GM23338 (cell line): Measurements from ENCODE around the gene GRIA1.

ENCODE experiments used
- CTCF ChIP-seq, 2 experiments: fragments of 200-600 bp in 1 of 2; sonication (generic) in 1 of 2; conservative IDR thresholded peaks; 2 replicates each; pipeline versions ENCODE4 v1.5.1 to v1.6.1; 2016 to 2017; ENCODE audit warnings: antibody characterized with exemption in 2 of 2, low read depth in 2 of 2, mild to moderate bottlenecking in 2 of 2, moderate library complexity in 1 of 2
- ETS1 ChIP-seq: IDR thresholded peaks from 2 replicates; pipeline ENCODE4 v1.6.1; 2016; ENCODE audit warnings: antibody characterized with exemption
- EZH2 ChIP-seq: fragments of 200-600 bp; sonication (generic); IDR thresholded peaks from one replicate; pipeline ENCODE4 v1.8.0; 2017; ENCODE audit warnings: antibody characterized with exemption, mild to moderate bottlenecking, low read depth; ENCODE audit not compliant: unreplicated experiment
- EZH2phosphoT487 ChIP-seq: fragments of 200-600 bp; sonication (generic); IDR thresholded peaks from one replicate; pipeline ENCODE4 v1.8.1; 2018; ENCODE audit warnings: antibody characterized with exemption; ENCODE audit not compliant: unreplicated experiment
- POLR2AphosphoS5 ChIP-seq: IDR thresholded peaks from 2 replicates; pipeline ENCODE4 v1.6.1; 2016; ENCODE audit warnings: antibody characterized with exemption, low read depth
- REST ChIP-seq: IDR thresholded peaks from one replicate; pipeline ENCODE4 v1.6.1; 2018; ENCODE audit warnings: antibody characterized with exemption; ENCODE audit not compliant: unreplicated experiment
- ZNF114 ChIP-seq: fragments of 250-450 bp; sonication (Bioruptor Pico); IDR thresholded peaks from 2 replicates; pipeline ENCODE4 v1.5.0; 2020; ENCODE audit warnings: mild to moderate bottlenecking, moderate library complexity

DNA sequence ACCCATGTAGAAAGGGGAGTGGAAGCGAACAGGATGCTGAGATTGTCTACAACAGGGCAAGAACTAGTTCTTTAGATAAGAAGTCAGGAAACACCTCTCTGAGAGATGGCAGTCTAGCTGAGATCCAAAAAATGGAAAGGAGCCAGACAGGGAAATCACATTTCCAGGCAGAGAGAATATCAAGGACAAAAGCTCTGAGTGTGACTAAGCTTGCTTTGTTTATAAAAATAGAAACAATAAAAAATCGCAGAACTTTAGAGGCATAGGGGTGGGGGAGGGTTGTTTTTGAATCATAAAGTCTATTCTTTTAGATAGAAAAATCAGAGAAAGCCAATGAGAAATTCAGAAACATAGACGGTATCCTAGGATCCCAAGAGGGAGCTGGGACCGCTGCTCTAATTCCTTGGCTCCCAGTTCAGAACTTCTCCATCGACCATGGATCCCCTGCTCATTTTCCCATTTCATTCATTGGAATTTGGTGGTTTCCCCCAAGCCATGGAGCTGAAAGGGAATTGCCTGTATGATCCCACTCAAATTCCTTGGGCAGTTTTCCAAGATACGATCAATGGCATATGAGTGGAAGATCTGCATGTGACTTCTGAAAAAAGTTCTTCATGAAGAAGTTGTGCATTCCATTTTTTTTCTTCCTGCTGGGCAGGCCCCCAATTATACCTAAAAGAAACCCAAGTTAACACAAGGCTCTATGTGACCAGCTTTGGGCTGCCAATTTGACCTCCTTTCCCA, 182.0 kb downstream of the GRIA1 start:
- no peak for TF ChIP-seq CTCF (conservative IDR thresholded peaks at IDR 0.05; ENCODE audit: low read depth in 2 of 2)
- TF ChIP-seq EZH2: no peak
- no peak for TF ChIP-seq POLR2AphosphoS5
- no peak for TF ChIP-seq REST
- no peak for TF ChIP-seq ETS1
- TF ChIP-seq ZNF114: no peak
- TF ChIP-seq EZH2phosphoT487: no peak
